ENCODE measurements around the gene KIAA0232. TPM values are rescaled to one million over a fixed set of nuclear protein-coding genes. Genes with fewer than 3 reads are reported as not detected.

KIAA0232 gene
- total and polyA plus RNA-seq, 10 of the 15 experiments (the other 5 are each of a cell fraction or from before 2014, with no cell fraction given), result 2.8 to 15.1 (median 10.8) TPM

DNA sequence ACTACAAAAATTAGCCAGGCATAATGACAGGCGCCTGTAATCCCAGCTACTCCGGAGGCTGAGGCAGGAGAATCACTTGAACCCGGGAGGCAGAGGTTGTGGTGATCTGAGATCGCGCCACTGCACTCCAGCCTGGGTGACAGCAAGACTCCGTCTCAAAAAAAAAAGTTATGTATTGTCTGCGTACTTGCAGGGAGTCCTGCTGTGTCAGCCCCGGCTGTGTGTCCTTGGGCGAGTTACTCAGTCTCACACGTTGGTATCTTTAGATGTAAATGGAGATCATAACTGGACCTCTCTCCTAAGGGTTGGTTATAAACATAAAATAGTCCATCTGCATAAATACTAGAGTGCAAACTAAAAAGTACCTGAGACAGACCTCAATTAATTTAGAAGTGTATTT, 104.4 kb downstream of the KIAA0232 start:
- no peaks in the 10 kb centered on the region for H4K20me1 ChIP-seq (ENCODE audit: control insufficient read depth, insufficient read depth)
- no peak overlapping the region for H3K4me3 ChIP-seq
- H3K9ac ChIP-seq (ENCODE audit: control insufficient read depth, insufficient read depth, low read length), result no peak overlapping the region
- RAD21 ChIA-PET (ENCODE audit: unreplicated experiment), result interaction anchor here (0.8 to 3.3 kb wide), 5 partner anchors 13 to 181 kb away, joined by 3 to 13 read pairs (median 3); partner anchors contain the start of gene GRPEL1
- no peak overlapping the region for H2AFZ ChIP-seq (ENCODE audit: control insufficient read depth, low read depth, low read length)
- SMC1A ChIA-PET (ENCODE audit: uncharacterized antibody, unreplicated experiment), result interaction anchor here (0.8 to 2.5 kb wide), 9 partner anchors 12 to 184 kb away, joined by 3 to 20 read pairs (median 5); partner anchors contain the start of genes BLOC1S4 and TADA2B
- no peak overlapping the region for H3K27ac ChIP-seq (ENCODE audit: control insufficient read depth, insufficient read depth)
- POLR2A ChIA-PET, result interaction anchor here (0.6 kb wide), 1 partner anchor 22 kb away, joined by 3 read pairs; no protein-coding TSS in a partner anchor
- TF ChIP-seq POU2F2 (IDR thresholded peaks at IDR 0.05; ENCODE audit: borderline replicate concordance, low read depth, low read length) (no peak), NFIC (IDR thresholded peaks at IDR 0.05; ENCODE audit: low read depth, low read length) (no peak), POLR2A (IDR thresholded peaks at IDR 0.05; ENCODE audit: low read depth, low read length) (no peak), MYB (IDR thresholded peaks at IDR 0.05; ENCODE audit: borderline replicate concordance, low read depth, low read length) (no peak)
- FAIRE-seq (no peak), DNase-seq (ENCODE audit: low read depth, low spot score) (no peak), ATAC-seq (no peak)
- peaks cover 2% of the 10 kb centered on the region for H3K4me1 ChIP-seq (ENCODE audit: control insufficient read depth, insufficient read depth, low read length)
- peaks cover 9% of the 10 kb centered on the region; the same call in 1 of the 3 replicates for H3K9me3 ChIP-seq (replicated peaks; ENCODE audit: control insufficient read depth, insufficient read depth, low read length)
- CTCF ChIA-PET, result interaction anchor here (0.7 to 6.6 kb wide), 17 partner anchors 12 to 212 kb away, joined by 3 to 64 read pairs (median 6); partner anchors contain the start of genes BLOC1S4, GRPEL1 and TBC1D14
- intact Hi-C loops (cut with micrococcal nuclease; ENCODE audit: unreplicated experiment) (no loop called here), in situ Hi-C loops (cut with MboI) (no loop called here)
- no peaks in the 10 kb centered on the region for H3K79me2 ChIP-seq (ENCODE audit: control insufficient read depth, insufficient read depth, low read length)
- no TSS peak for BruUV-seq (replicated peaks)
- no peaks in the 10 kb centered on the region for H3K27me3 ChIP-seq (replicated peaks in 1 of 2; ENCODE audit: control insufficient read depth in 2 of 2, insufficient read depth in 2 of 2, low read length in 1 of 2)
- 88% methylated on average over 10 of the region's 10 CpGs for WGBS (ENCODE audit: insufficient coverage, insufficient replicate concordance, low lambda C conversion rate, missing lambda C conversion rate)
- H3K4me2 ChIP-seq (ENCODE audit: control insufficient read depth, insufficient read depth), result no peak overlapping the region
- peaks cover under 1 to 4% of the 10 kb centered on the region in 2 experiments; a peak in 2 of 4 replicates for H3K36me3 ChIP-seq (ENCODE audit: control insufficient read depth in 2 of 2, insufficient read depth in 2 of 2, low read length in 1 of 2)

DNA sequence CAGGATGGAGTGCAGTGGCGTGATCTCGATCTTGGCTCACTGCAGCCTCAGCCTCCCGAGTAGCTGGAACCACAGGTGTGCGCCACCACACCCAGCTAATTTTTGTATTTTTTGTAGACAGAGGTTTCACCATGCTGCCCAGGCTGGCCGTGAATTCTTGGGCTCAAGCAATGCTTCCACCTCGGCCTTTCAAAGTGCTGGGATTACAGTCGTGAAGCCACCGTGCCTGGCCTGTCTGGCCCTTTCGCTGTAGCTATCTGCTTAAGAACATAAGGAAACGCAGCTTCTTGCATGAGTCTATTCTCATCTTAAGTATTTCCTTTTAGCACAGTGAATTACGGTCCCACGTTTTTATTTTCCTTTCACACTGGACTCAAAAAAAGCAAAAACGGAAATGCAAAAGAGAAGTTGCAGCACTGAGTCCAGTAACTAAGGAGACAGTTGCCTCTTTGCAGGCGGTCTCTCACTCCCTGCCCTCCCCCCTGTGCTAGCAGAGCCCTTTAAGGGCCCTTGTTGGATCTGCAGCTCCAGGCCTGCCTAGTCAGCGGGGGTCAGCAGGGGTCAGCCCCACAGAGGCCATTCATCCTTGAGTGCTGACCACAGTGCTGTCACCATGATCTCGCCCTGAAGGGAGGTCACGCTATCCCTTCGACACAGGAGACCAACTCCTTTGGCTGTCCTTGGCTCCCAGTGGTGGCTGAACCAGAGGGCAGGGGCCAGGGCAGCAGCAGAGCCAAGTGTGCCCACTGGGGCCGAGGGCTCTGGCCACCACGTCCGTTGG, 105.3 kb downstream of the KIAA0232 start:
- no TSS peak for BruUV-seq (replicated peaks)
- no peak for TF ChIP-seq EZH2 (IDR thresholded peaks at IDR 0.05; ENCODE audit: borderline replicate concordance, control insufficient read depth, low read depth, low read length)
- no peak for TF ChIP-seq MEF2A (IDR thresholded peaks at IDR 0.05; ENCODE audit: insufficient read depth, low read depth, low read length)
- no peak for TF ChIP-seq NFXL1 (IDR thresholded peaks at IDR 0.05; ENCODE audit: borderline replicate concordance)
- TF ChIP-seq RUNX3 (IDR thresholded peaks at IDR 0.05; ENCODE audit: low read length), result no peak
- no peak for TF ChIP-seq SPI1 (IDR thresholded peaks at IDR 0.05; ENCODE audit: borderline replicate concordance, insufficient read depth, low read depth, low read length)
- TF ChIP-seq, protein P1, sequence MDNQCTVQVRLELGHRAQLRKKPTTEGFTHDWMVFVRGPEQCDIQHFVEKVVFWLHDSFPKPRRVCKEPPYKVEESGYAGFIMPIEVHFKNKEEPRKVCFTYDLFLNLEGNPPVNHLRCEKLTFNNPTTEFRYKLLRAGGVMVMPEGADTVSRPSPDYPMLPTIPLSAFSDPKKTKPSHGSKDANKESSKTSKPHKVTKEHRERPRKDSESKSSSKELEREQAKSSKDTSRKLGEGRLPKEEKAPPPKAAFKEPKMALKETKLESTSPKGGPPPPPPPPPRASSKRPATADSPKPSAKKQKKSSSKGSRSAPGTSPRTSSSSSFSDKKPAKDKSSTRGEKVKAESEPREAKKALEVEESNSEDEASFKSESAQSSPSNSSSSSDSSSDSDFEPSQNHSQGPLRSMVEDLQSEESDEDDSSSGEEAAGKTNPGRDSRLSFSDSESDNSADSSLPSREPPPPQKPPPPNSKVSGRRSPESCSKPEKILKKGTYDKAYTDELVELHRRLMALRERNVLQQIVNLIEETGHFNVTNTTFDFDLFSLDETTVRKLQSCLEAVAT (IDR thresholded peaks at IDR 0.05), result no peak

More for the DNA sequence above, 105.3 kb downstream of the KIAA0232 start:
- peaks cover 9% of the 10 kb centered on the region; the same call in 1 of the 3 replicates for H3K9me3 ChIP-seq (replicated peaks; ENCODE audit: control insufficient read depth, insufficient read depth, low read length)
- no peak overlapping the region for H2AFZ ChIP-seq (ENCODE audit: control insufficient read depth, low read depth, low read length)
- ChIA-PET RAD21 (ENCODE audit: unreplicated experiment) (interaction anchor here (3.3 kb wide), 1 partner anchor 14 kb away, joined by 13 read pairs; no protein-coding TSS in a partner anchor), POLR2A (interaction anchor here (0.6 kb wide), 1 partner anchor 21 kb away, joined by 3 read pairs; no protein-coding TSS in a partner anchor), SMC1A (ENCODE audit: uncharacterized antibody, unreplicated experiment) (no interaction called here), CTCF (interaction anchor here (0.7 to 6.6 kb wide), 7 partner anchors 12 to 195 kb away, joined by 3 to 64 read pairs (median 7); partner anchors contain the start of gene BLOC1S4)
- FAIRE-seq, result no peak
- H4K20me1 ChIP-seq (ENCODE audit: control insufficient read depth, insufficient read depth), result no peaks in the 10 kb centered on the region
- H3K4me3 ChIP-seq, result no peak overlapping the region
- 63% methylated on average over 21 of the region's 21 CpGs for WGBS (ENCODE audit: insufficient coverage, insufficient replicate concordance, low lambda C conversion rate, missing lambda C conversion rate)
- H3K36me3 ChIP-seq (ENCODE audit: control insufficient read depth in 2 of 2, insufficient read depth in 2 of 2, low read length in 1 of 2), result peaks cover 0 to 2% of the 10 kb centered on the region in 2 experiments; a peak in 1 of 4 replicates
- no peak overlapping the region for H3K27ac ChIP-seq (ENCODE audit: control insufficient read depth, insufficient read depth)
- in situ Hi-C loops (cut with MboI), result no loop called here
- H3K79me2 ChIP-seq (ENCODE audit: control insufficient read depth, insufficient read depth, low read length), result no peaks in the 10 kb centered on the region
- ATAC-seq, result no peak
- H3K4me1 ChIP-seq (ENCODE audit: control insufficient read depth, insufficient read depth, low read length), result peaks cover 11% of the 10 kb centered on the region
- H3K9ac ChIP-seq (ENCODE audit: control insufficient read depth, insufficient read depth, low read length), result no peak overlapping the region
- H3K27me3 ChIP-seq (replicated peaks in 1 of 2; ENCODE audit: control insufficient read depth in 2 of 2, insufficient read depth in 2 of 2, low read length in 1 of 2), result no peaks in the 10 kb centered on the region
- DNase-seq (ENCODE audit: low read depth, low spot score), result no peak
- intact Hi-C loops (cut with micrococcal nuclease; ENCODE audit: unreplicated experiment), result no loop called here
- H3K4me2 ChIP-seq (ENCODE audit: control insufficient read depth, insufficient read depth), result no peak overlapping the region; the same call in 1 of the 2 replicates

Data from GM12878 (cell line).